T-helper 1 cell treated with Interleukin-12 subunit alpha and Interleukin-12 subunit beta and Interleukin-4 antibody, amounts not matched to agents 30 μg/mL and 1 μg/mL, for 36 hours (primary cell): ENCODE data around the gene ATP6V1D.

ENCODE experiments used
- H3K27ac Mint-ChIP-seq: one replicate; pipeline ENCODE4 v1.8.0; 2021; ENCODE audit warnings: mild to moderate bottlenecking, mixed read lengths
- H3K27me3 Mint-ChIP-seq: one replicate; pipeline ENCODE4 v1.8.0; 2021; ENCODE audit warnings: low read depth, mixed read lengths
- H3K36me3 Mint-ChIP-seq: one replicate; pipeline ENCODE4 v1.8.0; 2021; ENCODE audit warnings: low read depth, mixed read lengths
- H3K4me1 Mint-ChIP-seq: one replicate; pipeline ENCODE4 v1.8.0; 2021; ENCODE audit warnings: low read depth, mixed read lengths
- H3K4me3 Mint-ChIP-seq: one replicate; pipeline ENCODE4 v1.8.0; 2021; ENCODE audit warnings: mild to moderate bottlenecking, moderate library complexity, mixed read lengths
- H3K9me3 Mint-ChIP-seq: one replicate; pipeline ENCODE4 v1.8.0; 2021; ENCODE audit warnings: mixed read lengths

The ATP6V1D gene

DNA sequence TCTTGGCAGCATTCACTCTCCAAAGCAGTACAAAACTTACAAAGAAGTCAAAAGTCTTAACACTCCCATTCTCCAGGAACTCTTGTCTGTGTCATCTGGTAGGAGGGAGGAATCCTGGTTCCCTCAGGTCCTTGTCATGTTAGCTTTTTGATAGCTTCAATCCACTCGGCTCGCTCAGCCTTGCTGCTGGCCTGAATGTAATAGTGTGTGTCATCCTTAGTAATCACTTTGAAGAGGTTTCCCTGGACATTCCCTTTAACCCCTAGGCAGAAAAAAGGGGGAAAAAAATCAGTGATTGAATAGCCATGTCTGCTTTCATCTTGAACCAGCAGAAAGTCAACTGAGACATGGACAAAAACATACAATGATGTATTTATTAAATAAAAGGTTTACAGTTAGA, 27.6 kb upstream of the ATP6V1D start:
- Mint-ChIP-seq H3K27ac (no peak overlapping the region), H3K4me3 (no peak overlapping the region), H3K4me1 (peaks cover 3% of the 10 kb centered on the region), H3K27me3 (no peaks in the 10 kb centered on the region), H3K9me3 (no peaks in the 10 kb centered on the region), H3K36me3 (peaks cover 26% of the 10 kb centered on the region)

DNA sequence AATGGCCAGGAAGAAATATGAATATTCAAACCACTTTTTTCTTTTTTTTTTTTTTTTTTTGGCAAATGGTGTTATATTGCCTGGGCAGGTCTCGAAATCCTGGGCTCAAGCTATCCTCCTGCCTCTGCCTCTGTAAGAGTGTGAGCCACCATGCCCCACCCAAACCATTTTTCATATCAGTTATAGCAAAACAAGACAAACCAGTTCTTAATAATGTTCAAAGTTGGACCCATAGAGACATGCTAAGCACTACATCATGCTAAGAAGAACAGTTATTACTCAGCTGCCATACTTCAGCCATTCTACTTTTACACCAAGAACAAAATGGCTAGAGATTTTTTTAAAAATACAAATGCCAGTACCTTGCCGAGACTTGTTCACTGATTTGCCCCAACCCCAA, 26.0 kb upstream of the ATP6V1D start:
- Mint-ChIP-seq H3K27me3 (no peaks in the 10 kb centered on the region), H3K36me3 (peaks cover 35% of the 10 kb centered on the region), H3K4me1 (no peaks in the 10 kb centered on the region), H3K27ac (no peak overlapping the region), H3K9me3 (no peaks in the 10 kb centered on the region), H3K4me3 (no peak overlapping the region)

DNA sequence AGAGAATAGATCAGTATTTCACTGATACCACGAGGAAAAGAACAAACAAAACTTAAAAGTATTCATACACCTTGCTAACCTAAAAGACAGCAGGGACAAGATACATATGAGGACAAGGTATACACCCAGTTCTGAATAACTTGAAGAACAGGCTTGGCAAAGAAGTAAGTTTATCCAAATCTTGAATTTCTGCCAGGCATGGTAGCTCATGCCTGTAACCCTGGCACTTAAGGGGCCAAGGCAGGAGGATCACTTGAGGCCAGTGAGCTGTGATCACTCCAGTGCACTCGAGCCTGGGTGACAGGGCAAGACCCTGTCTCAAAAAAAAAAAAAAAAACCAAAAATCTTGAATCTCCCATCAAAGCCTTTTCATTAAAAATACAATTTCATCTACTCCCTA, 25.5 kb upstream of the ATP6V1D start:
- Mint-ChIP-seq H3K4me1 (no peaks in the 10 kb centered on the region), H3K27ac (no peak overlapping the region), H3K4me3 (no peak overlapping the region), H3K9me3 (no peaks in the 10 kb centered on the region), H3K27me3 (no peaks in the 10 kb centered on the region), H3K36me3 (peaks cover 35% of the 10 kb centered on the region)

DNA sequence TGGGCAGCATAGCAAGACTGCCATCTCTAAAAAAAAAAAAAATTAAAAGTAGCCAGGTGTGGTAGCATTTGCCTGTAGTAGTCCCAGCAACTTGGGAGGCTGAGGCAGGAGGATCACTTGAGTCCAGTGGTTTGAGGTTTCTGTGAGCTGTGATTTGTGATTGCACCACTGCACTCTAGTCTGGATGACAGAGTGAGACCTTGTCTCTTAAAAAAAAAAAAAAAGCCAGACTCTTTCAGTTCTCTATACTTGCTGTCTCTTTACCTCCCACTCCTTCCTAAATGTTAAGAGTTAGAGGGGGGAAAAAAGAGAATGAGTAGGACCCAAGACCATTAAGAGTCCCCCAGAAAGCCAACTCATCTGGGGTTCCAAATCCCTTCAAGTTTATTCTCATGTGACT, 18.3 kb upstream of the ATP6V1D start:
- Mint-ChIP-seq H3K27me3 (no peaks in the 10 kb centered on the region), H3K27ac (no peak overlapping the region), H3K9me3 (no peaks in the 10 kb centered on the region), H3K36me3 (peaks cover 56% of the 10 kb centered on the region), H3K4me3 (no peak overlapping the region), H3K4me1 (peaks cover 12% of the 10 kb centered on the region)

DNA sequence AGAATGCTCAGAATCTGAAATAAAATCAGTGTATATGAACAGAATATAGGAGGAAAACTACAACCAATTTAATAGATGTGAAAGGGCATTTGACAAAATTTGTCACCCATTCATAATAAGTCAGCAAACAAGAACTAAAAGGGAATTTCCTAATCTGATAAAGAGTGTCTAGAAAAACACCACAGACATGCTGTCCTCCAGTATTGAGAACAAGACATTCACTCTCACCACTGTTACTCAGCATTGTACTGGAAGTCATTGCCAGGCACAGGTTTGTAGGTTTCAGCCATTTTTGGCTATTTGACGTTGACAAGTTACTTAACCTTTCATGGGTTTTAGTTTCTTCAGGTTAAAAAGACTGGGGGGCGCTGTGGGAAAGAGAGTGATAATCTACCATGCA, 13.7 kb upstream of the ATP6V1D start:
- peak overlapping the region; percentile 72 for H3K27ac Mint-ChIP-seq

GRCh38 chr14:67372833-67373232, 13.2 kb upstream of the ATP6V1D start:
- Mint-ChIP-seq H3K4me1 (peaks cover 26% of the 10 kb centered on the region), H3K36me3 (peaks cover 44% of the 10 kb centered on the region), H3K27me3 (no peaks in the 10 kb centered on the region), H3K4me3 (no peak overlapping the region), H3K27ac (no peak overlapping the region), H3K9me3 (no peaks in the 10 kb centered on the region)

More for the DNA sequence above, 13.7 kb upstream of the ATP6V1D start:
- no peaks in the 10 kb centered on the region for H3K27me3 Mint-ChIP-seq
- peaks cover 44% of the 10 kb centered on the region for H3K36me3 Mint-ChIP-seq
- H3K4me3 Mint-ChIP-seq, result no peak overlapping the region
- peaks cover 22% of the 10 kb centered on the region for H3K4me1 Mint-ChIP-seq
- no peaks in the 10 kb centered on the region for H3K9me3 Mint-ChIP-seq

DNA sequence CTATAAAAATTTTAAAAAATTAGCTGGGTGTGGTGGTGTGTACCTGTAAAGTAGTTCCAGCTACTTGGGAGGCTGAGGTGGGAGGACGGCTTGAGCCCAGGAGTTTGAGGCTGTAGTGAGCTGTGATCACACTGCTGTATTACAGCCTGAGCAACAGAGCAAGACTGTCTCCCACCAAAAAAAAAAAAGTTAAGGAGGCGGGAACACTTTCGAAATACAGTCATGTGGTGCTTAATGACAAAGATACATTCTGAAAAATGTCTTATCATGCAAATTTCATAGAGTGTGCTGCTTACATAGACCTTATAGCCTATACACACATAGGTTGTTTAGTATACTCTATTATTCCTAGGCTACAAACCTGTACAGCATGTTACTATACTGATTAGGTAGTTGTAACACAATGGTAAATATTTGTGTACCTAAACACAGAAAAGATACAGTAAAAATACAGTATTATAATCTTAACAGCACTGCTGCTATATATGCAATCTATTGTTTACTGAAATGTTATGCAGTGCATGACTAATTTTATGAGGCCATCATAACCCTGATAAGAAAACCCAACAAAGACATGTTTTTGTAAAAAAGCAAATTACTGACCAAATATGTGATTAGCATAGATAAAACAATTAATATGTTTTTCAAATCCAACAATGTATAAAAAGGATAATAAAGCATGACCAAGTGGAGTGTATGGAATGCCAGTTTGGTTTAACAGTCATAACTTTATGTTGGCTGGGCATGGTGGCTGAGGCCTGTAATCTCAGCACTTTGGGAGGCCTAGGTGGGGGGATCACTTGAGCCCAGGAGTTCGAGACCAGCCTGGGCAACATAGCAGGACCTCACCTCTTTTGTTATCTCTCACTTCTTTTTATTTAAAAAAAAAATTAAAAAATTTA, 11.9 kb upstream of the ATP6V1D start:
- H3K4me3 Mint-ChIP-seq, result no peak overlapping the region
- peaks cover 39% of the 10 kb centered on the region for H3K36me3 Mint-ChIP-seq
- H3K27ac Mint-ChIP-seq, result no peak overlapping the region
- peaks cover 25% of the 10 kb centered on the region for H3K4me1 Mint-ChIP-seq
- H3K9me3 Mint-ChIP-seq, result no peaks in the 10 kb centered on the region
- no peaks in the 10 kb centered on the region for H3K27me3 Mint-ChIP-seq

- H3K36me3 Mint-ChIP-seq, result peaks cover 38% of the 10 kb centered on the region
- no peak overlapping the region for H3K27ac Mint-ChIP-seq
- peaks cover 25% of the 10 kb centered on the region for H3K4me1 Mint-ChIP-seq
- no peaks in the 10 kb centered on the region for H3K9me3 Mint-ChIP-seq
- no peaks in the 10 kb centered on the region for H3K27me3 Mint-ChIP-seq
- H3K4me3 Mint-ChIP-seq, result no peak overlapping the region
Measured at GRCh38 chr14:67370830-67371229, 11.2 kb upstream of the ATP6V1D start.

GRCh38 chr14:67365476-67365875, 5.9 kb upstream of the ATP6V1D start:
- H3K9me3 Mint-ChIP-seq, result no peaks in the 10 kb centered on the region
- peaks cover 28% of the 10 kb centered on the region for H3K36me3 Mint-ChIP-seq
- H3K4me1 Mint-ChIP-seq, result peaks cover 42% of the 10 kb centered on the region
- no peaks in the 10 kb centered on the region for H3K27me3 Mint-ChIP-seq
- H3K4me3 Mint-ChIP-seq, result no peak overlapping the region
- no peak overlapping the region for H3K27ac Mint-ChIP-seq

- Mint-ChIP-seq H3K27me3 (no peaks in the 10 kb centered on the region), H3K4me3 (peak overlapping the region; percentile 97), H3K4me1 (peaks cover 58% of the 10 kb centered on the region), H3K36me3 (peaks cover 13% of the 10 kb centered on the region), H3K27ac (peak overlapping the region; percentile 96), H3K9me3 (no peaks in the 10 kb centered on the region)
Measured at GRCh38 chr14:67360470-67361206, 1.0 kb upstream of the ATP6V1D start.

GRCh38 chr14:67358924-67359774, 455 bp downstream of the ATP6V1D start:
- Mint-ChIP-seq H3K4me1 (peaks cover 51% of the 10 kb centered on the region), H3K4me3 (peak overlapping the region; percentile 97), H3K27ac (peak overlapping the region; percentile 96), H3K36me3 (peaks cover 8% of the 10 kb centered on the region), H3K9me3 (no peaks in the 10 kb centered on the region), H3K27me3 (no peaks in the 10 kb centered on the region)

DNA sequence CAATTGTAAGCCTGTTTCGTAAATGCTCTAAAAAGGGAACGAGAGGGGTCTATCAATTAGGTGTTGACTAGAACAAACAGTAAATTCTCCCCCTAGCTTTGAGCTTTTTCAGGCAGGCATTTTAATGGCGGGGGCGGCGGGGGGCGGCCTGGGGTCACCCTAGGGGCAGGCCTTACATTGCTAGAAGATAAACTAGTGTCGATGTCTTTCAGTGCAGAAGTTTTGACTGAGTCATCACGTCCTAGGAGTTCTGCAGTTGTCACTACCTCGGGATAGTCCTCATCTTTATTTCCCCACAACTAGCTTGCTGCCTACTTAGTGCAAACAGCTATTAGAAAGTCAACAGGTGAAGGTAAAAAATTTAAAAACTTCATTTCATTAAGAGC, 1.6 kb downstream of the ATP6V1D start:
- no peak overlapping the region for H3K27ac Mint-ChIP-seq
- H3K9me3 Mint-ChIP-seq, result no peaks in the 10 kb centered on the region
- no peaks in the 10 kb centered on the region for H3K27me3 Mint-ChIP-seq
- peaks cover 44% of the 10 kb centered on the region for H3K4me1 Mint-ChIP-seq
- peak overlapping the region; percentile 97 for H3K4me3 Mint-ChIP-seq
- H3K36me3 Mint-ChIP-seq, result peaks cover 5% of the 10 kb centered on the region

- Mint-ChIP-seq H3K4me3 (peak overlapping the region; percentile 97), H3K27me3 (no peaks in the 10 kb centered on the region), H3K27ac (no peak overlapping the region), H3K36me3 (peaks cover 7% of the 10 kb centered on the region), H3K9me3 (no peaks in the 10 kb centered on the region), H3K4me1 (peaks cover 41% of the 10 kb centered on the region)
Measured at GRCh38 chr14:67357186-67357968, 2.2 kb downstream of the ATP6V1D start.

GRCh38 chr14:67352055-67352454, 7.5 kb downstream of the ATP6V1D start:
- no peak overlapping the region for H3K27ac Mint-ChIP-seq
- no peaks in the 10 kb centered on the region for H3K27me3 Mint-ChIP-seq
- peaks cover 21% of the 10 kb centered on the region for H3K36me3 Mint-ChIP-seq
- no peak overlapping the region for H3K4me3 Mint-ChIP-seq
- peaks cover 8% of the 10 kb centered on the region for H3K4me1 Mint-ChIP-seq
- no peaks in the 10 kb centered on the region for H3K9me3 Mint-ChIP-seq
